Karpas-422 (cell line): ENCODE results near the gene RPL28. TPM values are rescaled to one million over a fixed set of nuclear protein-coding genes. Genes with fewer than 3 reads are reported as not detected.

Experiments used
- DNase-seq: peaks from one replicate; pipeline ENCODE4 v3.0.0-alpha.2; 2015
- H2AFZ ChIP-seq: fragments of 200-600 bp; sonication (generic); 2 replicates; pipeline ENCODE4 v1.6.1; 2014; ENCODE audit warnings: antibody characterized with exemption, low read length, mixed read lengths
- H3K27ac ChIP-seq: fragments of 200-600 bp; sonication (generic); 2 replicates; pipeline ENCODE4 v1.5.1; 2014; ENCODE audit warnings: mild to moderate bottlenecking, low read length, moderate library complexity
- H3K27me3 ChIP-seq: fragments of 200-600 bp; sonication (generic); 2 replicates; pipeline ENCODE4 v1.6.1; 2014; ENCODE audit warnings: low read length, mixed read lengths
- H3K36me3 ChIP-seq: fragments of 200-600 bp; sonication (generic); 2 replicates; pipeline ENCODE4 v1.6.1; 2014; ENCODE audit warnings: low read length, mixed read lengths; ENCODE audit not compliant: insufficient read depth
- H3K4me1 ChIP-seq: fragments of 200-600 bp; sonication (generic); 2 replicates; pipeline ENCODE4 v1.6.1; 2014; ENCODE audit warnings: mild to moderate bottlenecking, low read length, mixed read lengths
- H3K4me2 ChIP-seq: fragments of 200-600 bp; sonication (generic); 2 replicates; pipeline ENCODE4 v1.6.1; 2014; ENCODE audit warnings: low read length, low read depth, mild to moderate bottlenecking; ENCODE audit not compliant: poor library complexity, severe bottlenecking
- H3K4me3 ChIP-seq: fragments of 200-600 bp; sonication (generic); 2 replicates; pipeline ENCODE4 v1.5.1; 2014; ENCODE audit warnings: mild to moderate bottlenecking, antibody characterized with exemption, low read length, mixed read lengths
- H3K79me2 ChIP-seq: fragments of 200-600 bp; sonication (generic); 2 replicates; pipeline ENCODE4 v1.6.1; 2014; ENCODE audit warnings: mild to moderate bottlenecking, low read length, mixed read lengths
- H3K9ac ChIP-seq: fragments of 200-600 bp; sonication (generic); 2 replicates; pipeline ENCODE4 v1.6.0; 2014; ENCODE audit warnings: low read length
- H3K9me2 ChIP-seq: fragments of 200-600 bp; sonication (generic), shearing (Covaris generic); replicated peaks from 2 replicates; pipeline ENCODE4 v1.6.0; 2014; ENCODE audit warnings: mild to moderate bottlenecking, low read length, moderate library complexity; ENCODE audit not compliant: insufficient read depth
- H3K9me3 ChIP-seq: fragments of 300-700, 200-600 bp; sonication (generic); 2 replicates; pipeline ENCODE4 v1.6.1; 2014; ENCODE audit warnings: low read length, mixed read lengths
- H4K20me1 ChIP-seq: fragments of 200-600 bp; sonication (generic); 2 replicates; pipeline ENCODE4 v1.6.1; 2014; ENCODE audit warnings: mild to moderate bottlenecking, antibody characterized with exemption, low read length, low read depth; ENCODE audit not compliant: insufficient read depth
- total RNA-seq: library from RNA; depleted of rRNA; stranded (reverse); fragments of >200 nt; shearing (Covaris generic); gene quantifications from 2 replicates; pipeline ENCODE4 v1.2.3, GENCODE V29; 2014; ENCODE audit warnings: low replicate concordance

The RPL28 gene
- total RNA-seq, 1 experiment from 2014 or later = 959 TPM

DNA sequence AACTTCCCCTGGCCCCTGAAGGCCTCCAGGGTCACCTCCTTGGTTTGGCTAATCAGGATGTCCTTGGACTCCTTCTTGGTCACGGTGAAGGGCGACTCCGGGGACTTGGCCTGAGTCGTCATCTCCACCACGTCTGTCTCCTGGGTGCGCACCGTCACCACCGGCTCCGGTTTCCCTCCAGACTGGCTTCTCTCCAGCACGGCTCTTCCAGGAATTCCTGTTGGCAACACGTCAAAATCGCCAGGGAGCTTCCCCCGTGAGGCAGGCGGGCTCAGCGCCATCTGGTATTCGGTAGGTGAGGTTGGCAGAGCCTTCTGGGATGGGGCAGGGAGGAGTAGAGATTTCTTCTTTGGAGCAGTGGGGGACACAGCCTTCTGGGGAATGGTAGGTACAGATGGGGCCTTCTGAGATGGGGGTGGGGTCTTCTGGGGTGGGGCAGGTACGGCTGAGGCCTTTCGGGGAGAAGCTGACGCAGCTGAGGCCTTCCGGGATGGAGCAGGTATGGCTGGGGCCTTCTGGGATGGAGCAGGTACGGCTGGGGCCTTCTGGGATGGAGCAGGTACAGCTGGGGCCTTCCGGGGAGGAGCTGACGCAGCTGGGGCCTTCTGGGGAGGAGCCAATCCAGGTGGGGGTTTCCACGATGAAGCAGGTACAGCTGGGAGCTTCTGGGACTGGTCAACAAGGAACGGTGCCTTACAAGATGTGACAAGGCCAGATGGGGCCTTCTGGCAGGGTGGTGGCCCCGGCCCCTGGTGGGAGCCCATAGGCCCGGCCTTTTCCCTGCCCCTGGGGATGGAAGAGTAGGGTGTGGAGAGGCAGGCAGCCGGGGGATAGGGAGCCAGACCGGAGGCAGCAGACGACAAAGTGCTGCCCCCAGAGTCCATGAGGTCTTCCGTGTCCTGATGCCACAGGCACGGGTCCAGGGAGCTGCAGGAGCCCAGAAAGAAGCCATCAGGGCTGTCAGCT lies 26.5 kb upstream of the RPL28 start:
- H3K36me3 ChIP-seq = no peaks in the 10 kb centered on the region
- H2AFZ ChIP-seq = no peak overlapping the region
- no peak for DNase-seq
- no peaks in the 10 kb centered on the region for H3K4me1 ChIP-seq
- H3K9ac ChIP-seq = no peak overlapping the region
- H3K9me3 ChIP-seq = no peaks in the 10 kb centered on the region
- H3K27me3 ChIP-seq = no peaks in the 10 kb centered on the region
- H3K4me3 ChIP-seq = no peak overlapping the region
- H3K9me2 ChIP-seq = no peaks in the 10 kb centered on the region
- no peaks in the 10 kb centered on the region for H3K79me2 ChIP-seq
- no peak overlapping the region for H3K4me2 ChIP-seq
- H3K27ac ChIP-seq = no peak overlapping the region
- H4K20me1 ChIP-seq = no peaks in the 10 kb centered on the region

- H3K79me2 ChIP-seq = no peaks in the 10 kb centered on the region
- H3K4me3 ChIP-seq = no peak overlapping the region
- H3K27ac ChIP-seq = no peak overlapping the region
- H2AFZ ChIP-seq = no peak overlapping the region
- no peak for DNase-seq
- H3K9ac ChIP-seq = no peak overlapping the region
- no peaks in the 10 kb centered on the region for H3K27me3 ChIP-seq
- no peaks in the 10 kb centered on the region for H3K9me3 ChIP-seq
- H4K20me1 ChIP-seq = no peaks in the 10 kb centered on the region
- H3K36me3 ChIP-seq = no peaks in the 10 kb centered on the region
- H3K9me2 ChIP-seq = no peaks in the 10 kb centered on the region
- H3K4me2 ChIP-seq = no peak overlapping the region
- no peaks in the 10 kb centered on the region for H3K4me1 ChIP-seq
Measured at GRCh38 chr19:55360902-55361301, 24.8 kb upstream of the RPL28 start.

GRCh38 chr19:55362174-55362989 lies 23.4 kb upstream of the RPL28 start:
- no peak overlapping the region for H3K4me2 ChIP-seq
- no peak overlapping the region for H3K9ac ChIP-seq
- DNase-seq = no peak

DNA sequence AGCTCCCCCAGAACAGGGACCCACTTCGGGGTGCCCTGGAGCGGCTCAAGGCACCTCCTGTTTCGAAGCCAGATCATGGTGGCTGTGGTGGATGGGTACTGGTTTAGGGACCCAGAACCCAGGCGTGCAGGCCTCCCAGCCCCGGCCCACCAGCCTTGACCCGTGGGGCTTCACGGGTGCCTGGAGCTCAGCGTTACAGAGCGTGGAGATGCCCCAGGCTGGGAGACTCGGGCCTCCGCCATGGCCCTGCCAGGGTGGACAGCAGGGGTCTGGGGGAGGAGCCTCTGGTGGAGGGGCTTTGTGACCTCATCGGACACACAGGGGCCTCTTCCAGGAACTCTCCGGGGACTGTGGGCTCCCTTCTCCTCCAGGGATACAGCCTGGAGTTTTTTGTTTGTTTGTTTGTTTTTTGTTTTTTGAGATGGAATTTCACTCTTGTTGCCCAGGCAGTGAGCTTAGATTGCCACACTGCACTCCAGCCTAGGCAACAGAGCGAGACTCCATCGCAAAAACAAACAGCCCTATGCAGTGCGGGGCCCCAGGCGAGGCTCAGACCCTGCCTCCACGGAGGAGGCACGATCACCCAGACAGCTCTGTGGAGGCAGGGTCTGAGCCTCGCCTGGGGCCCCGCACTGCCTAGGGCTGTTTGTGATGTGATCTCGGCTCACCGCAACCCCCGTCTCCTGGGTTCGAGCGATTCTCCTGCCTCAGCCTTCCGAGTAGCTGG lies 22.6 kb upstream of the RPL28 start, which contains the start of gene GARIN5B:
TSS of gene GARIN5B (minus strand) at position 271 of the 727 bp plus-strand sequence. CDS start at position 77, 194 bp downstream.
- H3K4me3 ChIP-seq = no peak within 1 kb of the TSS
- DNase-seq = no peak

More at GRCh38 chr19:55362174-55362989, 23.4 kb upstream of the RPL28 start:
- Histone ChIP-seq H2AFZ (no peak overlapping the region), H4K20me1 (no peaks in the 10 kb centered on the region), H3K4me1 (no peaks in the 10 kb centered on the region), H3K36me3 (no peaks in the 10 kb centered on the region), H3K27ac (no peak overlapping the region), H3K9me3 (no peaks in the 10 kb centered on the region), H3K27me3 (no peaks in the 10 kb centered on the region), H3K79me2 (no peaks in the 10 kb centered on the region), H3K9me2 (no peaks in the 10 kb centered on the region), H3K4me3 (no peak overlapping the region)

DNA sequence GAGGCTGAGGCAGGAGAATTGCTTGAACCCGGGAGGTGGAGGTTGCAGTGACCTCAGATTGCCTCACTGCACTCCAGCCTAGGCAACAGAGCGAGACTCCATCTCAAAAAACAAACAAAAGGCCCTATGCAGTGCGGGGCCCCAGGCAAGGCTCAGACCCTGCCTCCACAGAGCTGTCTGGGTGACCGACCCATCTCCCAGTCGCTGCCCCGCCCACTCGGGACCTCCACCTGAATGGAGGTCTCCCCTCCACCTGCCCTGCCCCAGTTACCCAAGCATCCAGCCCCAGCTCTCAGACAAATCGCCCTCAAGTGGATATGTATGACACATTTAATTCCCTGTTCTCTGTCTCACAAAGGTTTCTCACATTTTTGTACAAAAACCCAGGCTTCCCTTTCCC lies 20.5 kb upstream of the RPL28 start:
- H3K9me3 ChIP-seq = no peaks in the 10 kb centered on the region
- no peaks in the 10 kb centered on the region for H3K9me2 ChIP-seq
- H3K4me3 ChIP-seq = no peak overlapping the region
- H3K27ac ChIP-seq = no peak overlapping the region
- H3K79me2 ChIP-seq = no peaks in the 10 kb centered on the region
- no peak for DNase-seq
- no peak overlapping the region for H3K9ac ChIP-seq
- H3K27me3 ChIP-seq = no peaks in the 10 kb centered on the region
- no peaks in the 10 kb centered on the region for H3K36me3 ChIP-seq
- no peaks in the 10 kb centered on the region for H3K4me1 ChIP-seq
- no peak overlapping the region for H3K4me2 ChIP-seq
- H2AFZ ChIP-seq = no peak overlapping the region
- H4K20me1 ChIP-seq = no peaks in the 10 kb centered on the region

More for the DNA sequence above, 22.6 kb upstream of the RPL28 start, which contains the start of gene GARIN5B:
- no peak within 1 kb of the TSS for H3K27ac ChIP-seq
- H3K9ac ChIP-seq = no peak within 1 kb of the TSS
- no peak within 1 kb of the TSS for H2AFZ ChIP-seq
- H3K27me3 ChIP-seq = no peaks in the 10 kb centered on the region
- no peak within 1 kb of the TSS for H3K4me2 ChIP-seq
- no peaks in the 10 kb centered on the region for H4K20me1 ChIP-seq
- no peaks in the 10 kb centered on the region for H3K4me1 ChIP-seq
- H3K9me2 ChIP-seq = no peaks in the 10 kb centered on the region
- no peaks in the 10 kb centered on the region for H3K79me2 ChIP-seq
- no peaks in the 10 kb centered on the region for H3K36me3 ChIP-seq
- no peaks in the 10 kb centered on the region for H3K9me3 ChIP-seq

DNA sequence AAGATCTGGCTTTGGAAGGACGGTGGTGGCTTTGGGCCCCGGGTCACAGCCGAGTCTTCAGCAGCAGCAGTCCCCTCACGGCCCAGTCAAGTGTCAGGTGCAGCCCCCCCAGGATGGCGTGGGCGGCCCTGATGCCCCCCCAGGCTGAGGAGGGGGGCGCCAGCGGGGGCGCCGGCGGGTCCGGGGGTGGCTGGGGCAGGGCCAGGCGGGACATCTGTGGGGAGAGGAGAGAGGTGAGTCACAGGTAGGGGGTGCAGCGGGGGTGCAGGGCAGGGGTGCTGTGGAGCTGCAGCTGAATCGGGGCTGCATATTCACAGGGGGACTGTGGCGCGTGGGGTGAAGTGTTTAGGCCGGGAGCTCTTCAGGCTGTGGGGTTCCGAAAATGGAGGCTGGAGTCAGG lies 19.8 kb upstream of the RPL28 start:
- H3K27ac ChIP-seq = no peak overlapping the region
- no peak overlapping the region for H3K9ac ChIP-seq
- no peaks in the 10 kb centered on the region for H3K79me2 ChIP-seq
- no peaks in the 10 kb centered on the region for H4K20me1 ChIP-seq
- H3K4me1 ChIP-seq = no peaks in the 10 kb centered on the region
- DNase-seq = no peak
- no peaks in the 10 kb centered on the region for H3K36me3 ChIP-seq
- no peaks in the 10 kb centered on the region for H3K27me3 ChIP-seq
- H2AFZ ChIP-seq = no peak overlapping the region
- H3K4me2 ChIP-seq = no peak overlapping the region
- no peaks in the 10 kb centered on the region for H3K9me2 ChIP-seq
- H3K4me3 ChIP-seq = no peak overlapping the region
- H3K9me3 ChIP-seq = no peaks in the 10 kb centered on the region

- Histone ChIP-seq H3K36me3 (no peaks in the 10 kb centered on the region), H3K9me3 (no peaks in the 10 kb centered on the region), H3K4me3 (no peak overlapping the region), H3K4me1 (no peaks in the 10 kb centered on the region), H3K27ac (no peak overlapping the region), H3K27me3 (no peaks in the 10 kb centered on the region), H3K79me2 (no peaks in the 10 kb centered on the region), H3K4me2 (no peak overlapping the region), H3K9ac (no peak overlapping the region), H3K9me2 (no peaks in the 10 kb centered on the region), H2AFZ (no peak overlapping the region), H4K20me1 (no peaks in the 10 kb centered on the region)
- no peak for DNase-seq
Measured at GRCh38 chr19:55366790-55367189, 18.9 kb upstream of the RPL28 start.
